Measurements from ENCODE around the gene PDHA2. TPM values are rescaled to one million over a fixed set of nuclear protein-coding genes. Genes with fewer than 3 reads are reported as not detected.

Gene PDHA2
- total RNA-seq, 1 donor from 2014 or later, result not detected

GRCh38 chr4:95831166-95831565 lies 8.7 kb upstream of the PDHA2 start:
- no peak for DNase-seq (ENCODE audit: extremely low spot score, unreplicated experiment)
- Mint-ChIP-seq H3K4me3 (no peak overlapping the region), H3K27ac (no peak overlapping the region), H3K36me3 (peaks cover 4% of the 10 kb centered on the region), H3K9me3 (no peaks in the 10 kb centered on the region), H3K27me3 (peaks cover 3% of the 10 kb centered on the region), H3K4me1 (ENCODE audit: unreplicated experiment) (peaks cover 33% of the 10 kb centered on the region)
- TF ChIP-seq CTCF (conservative IDR thresholded peaks at IDR 0.05), result no peak

GRCh38 chr4:95833711-95834194 lies 6.1 kb upstream of the PDHA2 start:
- Mint-ChIP-seq H3K9me3 (no peaks in the 10 kb centered on the region), H3K36me3 (peaks cover 4% of the 10 kb centered on the region), H3K4me1 (ENCODE audit: unreplicated experiment) (peaks cover 33% of the 10 kb centered on the region), H3K27me3 (peaks cover 3% of the 10 kb centered on the region), H3K4me3 (peak overlapping the region; percentile 4), H3K27ac (no peak overlapping the region)
- DNase-seq (ENCODE audit: extremely low spot score, unreplicated experiment), result no peak
- TF ChIP-seq CTCF (conservative IDR thresholded peaks at IDR 0.05), result no peak

GRCh38 chr4:95835672-95836071 lies 4.2 kb upstream of the PDHA2 start:
- Mint-ChIP-seq H3K9me3 (no peaks in the 10 kb centered on the region), H3K4me1 (ENCODE audit: unreplicated experiment) (peaks cover 25% of the 10 kb centered on the region), H3K4me3 (no peak overlapping the region), H3K27me3 (peaks cover 3% of the 10 kb centered on the region), H3K27ac (no peak overlapping the region), H3K36me3 (no peaks in the 10 kb centered on the region)
- no peak for DNase-seq (ENCODE audit: extremely low spot score, unreplicated experiment)
- TF ChIP-seq CTCF (conservative IDR thresholded peaks at IDR 0.05), result peak; percentile 74

GRCh38 chr4:95838192-95838591 lies 1.7 kb upstream of the PDHA2 start:
- no peak for DNase-seq (ENCODE audit: extremely low spot score, unreplicated experiment)
- H3K4me3 Mint-ChIP-seq, result no peak overlapping the region
- peaks cover 24% of the 10 kb centered on the region for H3K4me1 Mint-ChIP-seq (ENCODE audit: unreplicated experiment)
- no peaks in the 10 kb centered on the region for H3K9me3 Mint-ChIP-seq
- no peak overlapping the region for H3K27ac Mint-ChIP-seq
- H3K36me3 Mint-ChIP-seq, result no peaks in the 10 kb centered on the region
- peaks cover 3% of the 10 kb centered on the region for H3K27me3 Mint-ChIP-seq
- no peak for TF ChIP-seq CTCF (conservative IDR thresholded peaks at IDR 0.05)

- H3K4me3 Mint-ChIP-seq, result no peak overlapping the region
- H3K4me1 Mint-ChIP-seq (ENCODE audit: unreplicated experiment), result peaks cover 11% of the 10 kb centered on the region
- no peak for DNase-seq (ENCODE audit: extremely low spot score, unreplicated experiment)
- no peaks in the 10 kb centered on the region for H3K9me3 Mint-ChIP-seq
- H3K27me3 Mint-ChIP-seq, result no peaks in the 10 kb centered on the region
- H3K36me3 Mint-ChIP-seq, result no peaks in the 10 kb centered on the region
- no peak overlapping the region for H3K27ac Mint-ChIP-seq
- TF ChIP-seq CTCF (conservative IDR thresholded peaks at IDR 0.05), result no peak
These were observed 8.1 kb downstream of the PDHA2 start for GRCh38 chr4:95847908-95848460.

Data from type B pancreatic cell (in vitro differentiated cells).